ENCODE data around the gene TRIM33. TPM values are rescaled to one million over a fixed set of nuclear protein-coding genes. Genes with fewer than 3 reads are reported as not detected.

Gene TRIM33
- total RNA-seq, 2 experiments from 2014 or later: 34.2 to 35.6 TPM

DNA sequence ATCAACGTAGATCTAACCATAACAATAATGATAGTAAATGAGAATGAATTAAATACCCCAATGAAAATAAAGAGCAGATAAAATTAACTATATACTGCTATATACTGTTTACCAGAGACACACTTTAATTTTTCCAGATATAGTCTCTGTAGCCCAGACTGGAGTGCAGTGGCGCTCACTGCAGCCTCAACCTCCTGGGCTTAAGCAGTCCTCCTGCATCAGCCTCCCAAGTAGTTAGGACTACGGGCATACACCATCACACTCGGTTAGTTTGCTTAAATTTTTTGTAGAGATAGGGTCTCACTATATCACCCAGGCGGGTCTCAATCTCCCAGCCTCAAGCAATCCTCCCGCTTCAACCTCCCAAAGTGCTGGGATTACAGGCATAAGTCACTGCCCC is 37.2 kb downstream of the TRIM33 start:
- Mint-ChIP-seq H3K9me3 (peaks cover 4% of the 10 kb centered on the region), H3K27ac (no peak overlapping the region), H3K4me1 (ENCODE audit: low read depth) (peaks cover 55% of the 10 kb centered on the region), H3K27me3 (no peaks in the 10 kb centered on the region), H3K36me3 (ENCODE audit: low read depth) (peaks cover 28% of the 10 kb centered on the region), H3K4me3 (no peak overlapping the region)
- no peak for DNase-seq
- no peak for ATAC-seq
- ChIA-PET CTCF (no interaction called here), POLR2A (no interaction called here)
- intact Hi-C loops (cut with micrococcal nuclease): no loop called here
- TF ChIP-seq, protein P1, sequence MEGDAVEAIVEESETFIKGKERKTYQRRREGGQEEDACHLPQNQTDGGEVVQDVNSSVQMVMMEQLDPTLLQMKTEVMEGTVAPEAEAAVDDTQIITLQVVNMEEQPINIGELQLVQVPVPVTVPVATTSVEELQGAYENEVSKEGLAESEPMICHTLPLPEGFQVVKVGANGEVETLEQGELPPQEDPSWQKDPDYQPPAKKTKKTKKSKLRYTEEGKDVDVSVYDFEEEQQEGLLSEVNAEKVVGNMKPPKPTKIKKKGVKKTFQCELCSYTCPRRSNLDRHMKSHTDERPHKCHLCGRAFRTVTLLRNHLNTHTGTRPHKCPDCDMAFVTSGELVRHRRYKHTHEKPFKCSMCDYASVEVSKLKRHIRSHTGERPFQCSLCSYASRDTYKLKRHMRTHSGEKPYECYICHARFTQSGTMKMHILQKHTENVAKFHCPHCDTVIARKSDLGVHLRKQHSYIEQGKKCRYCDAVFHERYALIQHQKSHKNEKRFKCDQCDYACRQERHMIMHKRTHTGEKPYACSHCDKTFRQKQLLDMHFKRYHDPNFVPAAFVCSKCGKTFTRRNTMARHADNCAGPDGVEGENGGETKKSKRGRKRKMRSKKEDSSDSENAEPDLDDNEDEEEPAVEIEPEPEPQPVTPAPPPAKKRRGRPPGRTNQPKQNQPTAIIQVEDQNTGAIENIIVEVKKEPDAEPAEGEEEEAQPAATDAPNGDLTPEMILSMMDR (IDR thresholded peaks at IDR 0.05): no peak

DNA sequence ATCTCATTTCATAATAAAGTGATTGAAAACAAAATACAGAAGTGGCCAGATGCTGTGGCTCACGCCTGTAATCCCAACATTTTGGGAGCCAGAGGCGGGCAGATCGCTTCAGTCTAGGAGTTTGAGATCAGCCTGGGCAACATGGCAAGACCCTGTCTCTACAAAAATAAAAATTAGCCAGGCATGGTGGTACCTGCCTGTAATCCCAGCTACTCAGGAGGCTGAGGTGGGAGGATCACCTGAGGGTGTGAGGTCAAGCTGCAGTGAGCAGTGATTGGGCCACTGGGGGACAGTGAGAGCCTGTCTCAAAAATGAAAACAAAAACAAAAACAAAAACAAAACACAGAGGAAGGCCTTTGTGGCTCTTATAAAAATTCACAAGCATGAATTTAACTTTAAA is 38.6 kb downstream of the TRIM33 start:
- Mint-ChIP-seq H3K9me3 (peaks cover 4% of the 10 kb centered on the region), H3K4me3 (no peak overlapping the region), H3K27ac (no peak overlapping the region), H3K27me3 (no peaks in the 10 kb centered on the region), H3K36me3 (ENCODE audit: low read depth) (peaks cover 30% of the 10 kb centered on the region), H3K4me1 (ENCODE audit: low read depth) (peaks cover 59% of the 10 kb centered on the region)
- POLR2A ChIA-PET: no interaction called here
- ATAC-seq: no peak
- TF ChIP-seq, protein P1 (IDR thresholded peaks at IDR 0.05): no peak
- DNase-seq: no peak
- intact Hi-C loops (cut with micrococcal nuclease): no loop called here
- CTCF ChIA-PET: no interaction called here

DNA sequence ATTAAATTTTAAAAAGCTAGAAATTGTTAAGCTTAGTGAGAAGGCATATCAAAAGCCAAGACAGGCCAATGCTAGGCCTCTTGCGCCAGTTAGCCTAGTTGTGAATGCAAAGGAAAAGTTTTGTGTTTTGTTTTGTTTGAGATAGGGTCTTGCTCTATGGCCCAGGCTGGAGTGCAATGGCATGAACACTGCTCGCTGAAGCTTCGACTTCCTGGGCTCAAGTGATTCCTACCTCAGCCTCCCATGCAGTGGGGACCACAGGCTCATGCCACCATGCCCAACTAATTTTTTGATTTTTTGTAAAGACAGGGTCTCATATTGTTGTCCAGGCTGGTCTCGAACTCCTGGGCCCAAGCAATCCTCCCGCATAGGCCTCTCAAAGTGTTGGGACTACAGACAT is 40.3 kb downstream of the TRIM33 start:
- CTCF ChIA-PET: no interaction called here
- DNase-seq (no peak), ATAC-seq (no peak)
- H3K9me3 Mint-ChIP-seq: peaks cover 4% of the 10 kb centered on the region
- peaks cover 57% of the 10 kb centered on the region for H3K4me1 Mint-ChIP-seq (ENCODE audit: low read depth)
- no peak overlapping the region for H3K27ac Mint-ChIP-seq
- no peaks in the 10 kb centered on the region for H3K27me3 Mint-ChIP-seq
- POLR2A ChIA-PET: no interaction called here
- no peak overlapping the region for H3K4me3 Mint-ChIP-seq
- TF ChIP-seq, protein P1 (IDR thresholded peaks at IDR 0.05): no peak
- peaks cover 30% of the 10 kb centered on the region for H3K36me3 Mint-ChIP-seq (ENCODE audit: low read depth)
- intact Hi-C loops (cut with micrococcal nuclease): no loop called here

DNA sequence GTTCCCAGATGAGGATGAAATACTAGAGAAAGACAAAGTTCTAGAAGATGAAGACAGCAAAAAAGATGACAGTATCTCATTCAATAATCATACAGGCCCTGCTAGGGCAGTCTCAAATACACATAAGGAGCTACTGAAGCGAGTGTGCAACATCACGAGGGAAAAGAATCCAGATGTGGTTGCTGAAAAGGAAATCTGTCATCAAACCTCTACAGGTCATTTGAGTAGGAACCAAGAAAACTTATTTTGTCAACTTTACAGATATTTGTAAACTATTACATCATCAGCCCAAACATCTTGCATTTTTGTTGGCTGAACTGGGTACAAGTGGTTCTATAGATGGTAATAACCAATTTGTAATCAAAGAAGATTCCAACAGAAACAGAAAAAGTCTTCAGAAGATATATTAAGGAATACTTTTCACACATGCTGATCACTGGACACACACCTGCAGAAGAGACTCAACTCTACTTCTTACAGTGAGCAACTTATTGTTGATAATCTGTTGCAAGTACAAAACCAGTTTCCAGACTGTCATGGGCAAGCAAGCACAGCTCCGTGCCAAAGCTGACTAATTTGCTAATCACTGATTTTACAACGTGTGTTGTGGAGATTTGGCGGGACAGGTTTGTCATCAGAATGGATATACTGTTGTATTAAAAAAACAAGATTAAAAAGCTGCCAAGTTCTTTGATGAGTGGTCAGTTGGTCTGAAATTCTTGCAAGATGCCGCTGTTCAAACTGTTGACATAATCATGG is 42.1 kb downstream of the TRIM33 start:
- ATAC-seq (peak; percentile 56), DNase-seq (no peak)
- TF ChIP-seq, protein P1 (IDR thresholded peaks at IDR 0.05): no peak
- H3K4me1 Mint-ChIP-seq (ENCODE audit: low read depth): peaks cover 56% of the 10 kb centered on the region
- no peaks in the 10 kb centered on the region for H3K27me3 Mint-ChIP-seq
- POLR2A ChIA-PET: no interaction called here
- no peak overlapping the region for H3K4me3 Mint-ChIP-seq
- peak overlapping the region; percentile 59 for H3K27ac Mint-ChIP-seq
- H3K9me3 Mint-ChIP-seq: peaks cover 4% of the 10 kb centered on the region
- CTCF ChIA-PET: interaction anchor here (0.9 to 1.2 kb wide), 3 partner anchors 10 to 122 kb away, joined by 3 read pairs; no protein-coding TSS in a partner anchor
- peaks cover 36% of the 10 kb centered on the region for H3K36me3 Mint-ChIP-seq (ENCODE audit: low read depth)
- intact Hi-C loops (cut with micrococcal nuclease): no loop called here

DNA sequence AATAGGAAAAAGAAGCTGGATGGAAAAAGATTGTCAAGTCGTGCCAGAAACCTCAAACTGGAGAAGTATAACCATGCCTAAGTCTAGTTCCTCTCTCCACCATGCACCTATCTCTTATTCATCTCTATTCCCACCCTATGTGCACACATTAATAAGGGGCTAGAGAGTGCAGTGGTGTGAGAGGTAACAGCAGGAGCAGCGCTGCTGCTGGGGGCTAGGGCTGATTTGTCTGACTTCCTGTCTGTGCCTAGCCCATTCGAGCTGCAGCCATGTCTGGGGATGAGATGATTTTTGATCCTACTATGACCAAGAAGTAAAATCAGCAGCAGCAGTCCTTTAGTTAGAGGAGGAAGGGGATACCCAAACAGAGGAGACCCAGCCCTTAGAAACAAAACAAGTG is 43.0 kb downstream of the TRIM33 start:
- H3K4me3 Mint-ChIP-seq: no peak overlapping the region
- POLR2A ChIA-PET: interaction anchor here (1.4 to 1.7 kb wide), 2 partner anchors 41 to 43 kb away, joined by 3 read pairs; partner anchors contain the start of gene TRIM33
- peaks cover 29% of the 10 kb centered on the region for H3K36me3 Mint-ChIP-seq (ENCODE audit: low read depth)
- peak overlapping the region; percentile 59 for H3K27ac Mint-ChIP-seq
- ATAC-seq: peak; percentile 73
- H3K4me1 Mint-ChIP-seq (ENCODE audit: low read depth): peaks cover 50% of the 10 kb centered on the region
- TF ChIP-seq, protein P1 (IDR thresholded peaks at IDR 0.05): no peak
- intact Hi-C loops (cut with micrococcal nuclease): no loop called here
- H3K9me3 Mint-ChIP-seq: no peaks in the 10 kb centered on the region
- DNase-seq: peak; percentile 20
- CTCF ChIA-PET: interaction anchor here (0.9 to 1.5 kb wide), 5 partner anchors 8 to 121 kb away, joined by 3 to 7 read pairs (median 3); no protein-coding TSS in a partner anchor
- H3K27me3 Mint-ChIP-seq: no peaks in the 10 kb centered on the region

Data from activated CD8-positive, alpha-beta T cell treated with anti-CD3 and anti-CD28 coated beads for 36 hours (primary cell).